Fibroblast of the conjunctiva (primary cell): Measurements from ENCODE around the gene TMEM135.
"Not testable (repeated sequence)": the region's sequence is repeated elsewhere in the genome, so short reads cannot be mapped to it uniquely, and the experiment has no call there.

Experiments used
- DNase-seq: peaks from one replicate; pipeline ENCODE4 v3.0.0-alpha.2; 2010; ENCODE audit warnings: low read depth

TMEM135 gene

DNA sequence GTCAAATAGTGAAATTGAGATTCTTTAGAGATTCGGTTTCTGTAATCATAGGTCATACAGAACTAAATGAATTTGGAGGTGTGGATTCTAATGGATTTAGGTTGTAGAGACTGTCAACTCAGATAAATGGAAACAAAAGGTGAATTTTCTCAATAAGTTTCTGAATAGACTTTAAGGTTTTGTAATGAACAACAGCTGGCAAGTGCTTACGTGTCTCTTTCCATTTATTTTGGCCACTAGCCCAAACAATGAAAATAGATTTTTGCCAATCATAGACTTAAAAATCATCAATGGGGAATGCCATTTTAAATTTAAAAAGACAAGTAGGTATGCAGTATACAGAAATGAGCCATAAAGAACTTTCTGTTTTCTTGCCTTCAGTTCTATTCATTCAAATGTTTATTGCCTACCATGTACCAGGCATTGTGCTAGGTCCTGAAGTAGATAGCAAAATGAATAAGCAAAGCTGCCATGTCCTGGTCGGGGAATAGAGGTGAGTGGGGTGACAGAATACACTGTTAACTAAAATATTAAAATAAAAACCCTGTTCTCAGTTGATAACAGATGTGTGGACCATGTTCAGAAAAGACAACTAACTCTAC, 16.9 kb upstream of the TMEM135 start:
- DNase-seq, result no peak

DNA sequence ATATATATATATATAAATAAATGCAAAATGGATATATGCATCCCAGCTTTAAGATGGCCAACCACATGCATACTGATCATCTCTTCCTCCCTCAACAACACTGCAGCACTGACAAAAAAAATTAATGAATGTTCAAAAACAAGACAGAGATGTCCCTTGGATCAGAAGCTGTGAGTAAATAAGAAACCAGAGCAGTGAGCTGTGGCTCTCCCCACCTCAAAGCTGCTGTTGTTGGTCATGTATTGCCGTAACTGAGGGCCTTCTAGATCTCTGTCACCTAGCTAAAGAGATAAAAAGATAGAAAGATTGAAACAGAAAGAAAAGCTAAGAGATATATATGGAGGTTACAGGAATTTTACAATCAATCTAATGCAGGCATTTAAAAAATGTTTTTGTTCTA, 15.5 kb upstream of the TMEM135 start:
- no peak for DNase-seq

DNA sequence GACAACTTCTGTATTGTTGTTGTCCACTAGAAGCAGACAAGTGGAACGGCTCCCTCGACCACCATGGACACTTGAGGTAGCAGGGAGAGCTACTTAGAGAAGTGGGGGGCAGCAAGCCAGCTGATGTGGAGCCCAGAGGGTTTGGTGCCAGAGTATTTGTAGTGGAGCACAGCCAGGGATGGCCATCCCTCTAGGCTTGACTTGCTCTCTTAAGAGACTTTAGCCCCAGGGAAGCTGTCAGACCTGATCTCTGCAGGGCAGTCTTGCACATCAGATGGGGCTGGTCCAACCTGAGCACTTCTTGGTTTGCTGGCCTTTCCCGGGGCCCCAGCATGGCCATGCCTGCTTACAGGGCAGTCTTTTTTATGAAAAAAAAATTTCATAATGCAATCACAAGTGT, 15.0 kb upstream of the TMEM135 start:
- DNase-seq, result no peak

DNA sequence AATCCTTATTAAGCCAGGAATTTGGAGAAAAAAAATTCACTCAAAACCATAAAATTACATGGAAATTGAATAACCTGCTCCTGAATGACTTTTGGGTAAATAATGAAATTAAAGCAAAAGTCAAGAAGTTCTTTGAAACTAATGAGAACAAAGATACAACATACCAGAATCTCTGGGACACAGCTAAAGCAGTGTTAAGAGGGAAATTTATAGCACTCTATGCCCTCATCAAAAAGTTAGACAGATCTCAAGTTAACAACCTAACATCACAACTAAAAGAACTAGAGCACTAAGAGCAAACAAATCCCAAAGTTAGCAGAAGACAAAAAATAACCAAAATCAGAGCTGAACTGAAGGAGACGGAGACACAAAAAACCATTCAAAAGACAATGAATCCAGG, 11.3 kb upstream of the TMEM135 start:
- not testable (repeated sequence) for DNase-seq

DNA sequence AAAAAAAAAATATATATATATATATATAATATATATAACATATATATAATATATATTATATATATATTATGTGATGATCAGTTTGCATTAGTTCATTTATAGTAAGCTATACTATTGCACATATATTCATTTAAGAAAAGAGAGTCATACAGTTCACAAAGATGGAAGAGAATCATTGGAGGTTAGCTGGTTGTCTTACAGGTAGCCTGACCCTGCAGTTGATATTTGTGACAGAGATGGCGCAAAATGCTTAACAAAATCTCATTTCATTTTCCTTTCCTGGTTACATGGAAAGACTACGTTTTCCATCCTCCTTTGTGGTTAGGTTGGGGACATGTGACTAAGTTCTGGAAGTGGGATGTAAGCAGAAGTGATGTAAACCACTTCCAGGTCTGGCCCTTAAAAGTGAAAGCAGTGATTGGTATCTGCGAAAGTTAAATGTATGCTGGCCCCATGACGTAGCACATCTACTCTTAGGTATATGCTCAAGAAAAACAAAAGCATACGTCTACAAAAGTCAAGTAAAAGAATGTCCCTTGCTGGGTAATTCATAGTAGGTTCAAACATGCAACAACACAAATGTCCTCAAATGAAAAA, 7.2 kb upstream of the TMEM135 start:
- DNase-seq, result no peak

DNA sequence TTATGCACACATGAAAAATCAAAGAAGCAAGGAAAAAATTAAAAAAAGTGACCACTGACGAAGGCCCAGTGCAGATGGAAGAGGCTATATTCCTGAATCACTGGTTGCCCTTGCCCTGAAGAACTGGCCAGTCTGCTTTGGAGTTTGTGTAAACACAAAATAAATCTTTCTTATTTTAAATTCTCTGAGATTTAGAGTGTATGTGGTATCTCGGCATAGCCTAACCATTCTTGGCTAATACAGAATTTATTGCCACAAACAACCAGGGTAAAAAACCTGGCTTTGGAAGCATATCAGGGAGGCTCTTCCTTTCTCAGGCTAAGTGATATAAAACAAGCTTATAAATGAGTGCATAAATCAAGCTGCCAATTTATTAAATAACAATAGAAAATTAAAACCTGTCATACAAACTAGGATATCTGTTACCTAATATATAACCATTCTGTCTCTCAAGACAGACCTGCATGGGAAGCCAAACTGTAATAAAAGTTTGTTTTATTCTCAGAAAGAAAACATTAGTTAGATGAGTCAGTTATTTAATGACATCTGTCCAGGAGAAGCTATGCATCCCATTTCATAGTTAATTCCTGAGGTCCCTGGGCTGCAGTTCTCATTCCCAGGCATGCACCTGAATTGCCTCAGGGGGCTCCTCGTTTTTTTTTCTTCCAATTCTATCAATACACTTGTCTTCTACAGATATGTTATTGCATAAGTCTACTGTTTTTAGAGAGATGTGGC, 6.1 kb upstream of the TMEM135 start:
- DNase-seq, result no peak

DNA sequence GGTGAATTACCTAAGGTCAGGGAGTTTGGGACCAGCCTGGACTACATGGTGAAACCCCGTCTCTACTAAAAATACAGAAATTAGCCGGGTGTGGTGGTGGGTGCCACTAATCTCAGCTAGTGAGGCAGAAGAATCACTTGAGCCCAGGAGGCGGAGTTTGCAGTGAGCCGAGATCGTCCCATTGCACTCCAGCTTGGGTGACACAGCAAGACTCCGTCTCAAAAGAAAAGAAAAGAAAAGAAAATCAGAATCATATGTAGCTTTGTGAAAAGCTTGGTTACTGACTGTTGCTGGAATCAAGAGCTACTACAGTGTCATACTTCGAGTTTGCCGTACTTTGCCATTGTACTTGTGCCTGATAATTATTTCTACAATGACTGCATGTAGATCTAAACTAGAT, 4.2 kb upstream of the TMEM135 start:
- no peak for DNase-seq

DNA sequence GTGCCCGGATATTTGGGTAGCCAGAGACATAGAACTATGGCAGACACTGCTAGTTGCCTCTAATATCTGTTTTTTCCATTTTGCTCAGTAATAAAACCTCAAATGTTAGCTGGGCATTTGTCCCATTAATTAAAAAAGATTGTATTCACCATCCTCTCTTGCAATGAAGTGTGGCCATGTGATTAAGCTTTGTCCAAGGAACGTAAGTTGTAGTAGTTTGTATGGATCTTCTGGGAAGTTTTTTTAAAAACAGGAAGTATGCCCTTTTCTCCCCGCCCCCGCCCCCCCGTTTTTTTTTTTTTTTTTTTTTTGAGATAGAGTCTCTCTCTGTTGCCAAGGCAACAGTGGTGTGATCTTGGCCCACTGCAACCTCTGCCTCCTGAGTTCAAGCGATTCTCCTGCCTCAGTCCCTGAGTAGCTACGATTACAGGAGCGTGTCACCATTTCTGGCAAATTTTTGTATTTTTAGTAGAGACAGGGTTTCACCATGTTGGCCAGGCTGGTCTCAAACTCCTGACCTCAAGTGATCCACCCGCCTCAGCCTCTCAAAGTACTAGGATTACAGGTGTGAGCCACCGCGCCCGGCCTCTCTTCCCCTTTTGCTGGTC, 1.7 kb upstream of the TMEM135 start:
- DNase-seq, result no peak

DNA sequence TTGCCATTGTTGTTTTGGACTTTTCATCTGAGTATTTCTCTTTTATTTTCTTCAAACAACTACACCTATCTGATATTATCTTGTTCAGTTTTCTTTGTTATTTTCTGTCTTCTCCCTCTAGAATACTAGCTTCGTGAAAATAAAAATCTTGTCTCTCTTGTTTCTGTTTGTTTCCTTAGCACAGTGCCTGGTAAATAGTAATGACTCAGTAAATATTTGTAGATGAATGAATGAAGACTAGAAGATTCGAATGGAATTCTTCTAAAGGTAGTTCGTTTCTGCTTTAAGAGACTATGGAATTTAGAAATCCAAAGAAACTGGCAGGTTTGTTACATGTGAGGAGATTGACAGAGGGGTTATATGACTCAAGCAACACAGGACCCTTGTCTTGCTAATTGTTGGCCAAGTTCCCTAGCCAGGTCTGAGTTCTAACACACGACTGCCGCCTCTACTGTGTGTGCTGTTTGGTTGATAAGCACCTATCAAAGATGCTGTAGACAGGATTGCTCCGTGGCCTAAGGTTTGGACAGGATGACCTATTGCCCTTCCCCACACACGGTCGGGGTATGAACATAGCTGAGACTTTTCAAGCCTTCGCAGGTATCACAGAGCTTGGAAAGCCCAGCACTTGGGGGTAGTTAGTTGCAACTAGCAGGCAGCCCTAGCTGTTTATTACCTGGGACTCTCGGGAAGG, 831 bp upstream of the TMEM135 start:
- DNase-seq, result no peak

DNA sequence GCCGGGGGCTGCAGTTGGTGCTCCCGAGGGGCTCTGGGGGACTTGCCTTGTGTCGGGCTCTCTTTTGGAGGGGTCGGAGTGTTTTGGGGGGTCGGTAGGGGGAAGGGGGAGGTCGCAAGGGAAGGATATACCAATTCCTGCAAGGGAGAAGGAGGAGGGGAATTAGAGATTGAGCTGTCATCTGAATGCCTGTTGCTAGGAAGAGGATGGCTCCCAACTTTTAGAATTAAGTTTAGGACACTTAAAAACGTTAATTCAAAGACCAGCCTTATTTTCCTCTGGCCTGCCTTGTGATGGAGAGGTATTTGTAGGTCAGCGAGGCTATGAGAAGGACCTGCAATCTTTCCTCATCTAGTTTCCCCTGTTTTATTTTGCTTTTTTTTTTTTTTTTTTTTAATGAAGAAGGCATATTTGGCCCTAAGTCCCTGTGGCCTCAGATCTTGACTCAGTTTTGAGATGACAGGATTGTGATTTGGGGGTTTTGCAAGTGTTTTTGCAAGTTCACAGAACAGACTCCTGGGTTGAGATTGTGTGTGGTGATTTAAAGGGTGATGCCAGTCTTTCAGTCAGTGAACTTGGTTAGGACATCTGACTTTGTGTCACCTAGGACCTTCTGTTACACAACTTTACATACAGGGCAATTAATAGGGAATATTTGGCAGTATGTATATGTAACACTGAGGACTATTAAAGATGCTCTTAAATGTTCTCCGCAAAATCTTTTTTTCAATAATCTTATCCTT, 672 bp downstream of the TMEM135 start:
- no peak for DNase-seq

DNA sequence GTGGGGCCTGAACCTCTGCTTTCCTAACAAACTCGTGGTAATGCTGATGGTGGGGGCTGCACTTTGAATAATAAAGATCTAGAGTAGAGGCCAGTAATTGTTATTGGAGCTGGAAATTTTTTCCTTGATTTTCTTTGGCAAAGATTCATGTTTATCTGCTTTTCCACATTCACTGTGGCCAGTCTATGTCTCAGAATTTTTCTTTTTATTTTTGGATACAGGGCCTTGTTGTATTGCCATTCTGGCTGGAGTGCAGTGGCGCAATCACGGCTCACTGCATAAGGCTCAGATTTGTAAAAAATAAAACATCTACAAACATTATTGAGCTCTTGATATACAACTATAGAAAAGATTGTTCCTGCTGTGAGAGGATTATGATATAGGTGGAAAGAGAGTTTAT, 1.6 kb downstream of the TMEM135 start:
- DNase-seq, result no peak

DNA sequence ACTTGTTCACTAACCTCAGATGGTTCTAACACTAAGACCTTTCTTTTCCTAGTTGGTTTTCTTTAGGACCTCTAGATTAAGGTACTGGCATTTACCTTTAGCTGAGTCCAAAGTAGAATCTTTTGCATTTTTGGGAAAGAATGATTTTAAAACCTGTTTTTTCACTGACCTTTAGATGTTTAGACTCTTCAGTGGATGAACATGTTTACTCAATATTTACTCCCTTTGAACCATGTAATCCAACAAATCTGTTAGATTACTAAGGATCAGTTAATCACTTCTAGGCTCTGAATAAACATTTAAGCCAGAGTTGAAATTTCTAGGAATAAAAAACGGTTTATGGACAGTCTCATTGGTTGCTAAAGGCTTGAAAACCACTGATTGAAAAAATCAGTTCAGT, 6.2 kb downstream of the TMEM135 start:
- DNase-seq, result no peak

DNA sequence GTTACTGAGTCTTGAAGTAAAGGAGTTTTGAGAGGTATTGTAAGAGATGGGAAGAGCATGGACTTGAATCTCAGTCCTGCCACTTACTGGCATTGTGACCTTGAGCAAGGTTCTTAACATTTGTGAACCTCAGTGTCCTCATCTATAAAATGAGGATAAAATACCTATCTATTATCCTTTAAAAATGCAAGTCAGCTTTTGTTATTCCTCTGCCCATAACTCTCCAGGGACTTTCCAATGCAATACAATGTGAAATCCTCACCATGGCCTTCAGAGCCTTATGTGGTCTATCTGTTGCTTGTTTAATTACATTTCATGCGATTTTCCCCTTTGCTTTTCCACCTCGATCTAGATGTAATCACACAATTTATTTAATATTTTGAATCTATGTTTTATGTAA, 9.1 kb downstream of the TMEM135 start:
- DNase-seq, result no peak

DNA sequence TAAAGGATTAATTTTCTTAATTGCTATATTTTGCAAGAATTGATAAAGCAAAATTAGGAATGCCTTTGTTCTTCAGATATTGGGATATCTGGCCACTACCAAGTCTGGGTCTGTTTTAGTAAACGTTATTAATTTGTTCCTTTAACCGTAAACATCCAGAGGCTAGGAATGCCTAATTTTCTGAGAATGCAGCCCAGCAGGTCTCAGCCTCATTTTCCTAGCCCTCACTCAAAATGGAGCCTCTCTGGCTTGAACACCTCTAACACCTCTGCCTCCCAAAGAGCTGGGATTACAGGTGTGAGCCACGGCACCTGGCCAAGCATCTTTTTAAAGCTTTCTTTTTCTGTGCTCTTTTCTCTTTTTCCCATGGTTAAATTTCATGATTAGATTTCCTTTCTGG, 18.4 kb downstream of the TMEM135 start:
- no peak for DNase-seq

DNA sequence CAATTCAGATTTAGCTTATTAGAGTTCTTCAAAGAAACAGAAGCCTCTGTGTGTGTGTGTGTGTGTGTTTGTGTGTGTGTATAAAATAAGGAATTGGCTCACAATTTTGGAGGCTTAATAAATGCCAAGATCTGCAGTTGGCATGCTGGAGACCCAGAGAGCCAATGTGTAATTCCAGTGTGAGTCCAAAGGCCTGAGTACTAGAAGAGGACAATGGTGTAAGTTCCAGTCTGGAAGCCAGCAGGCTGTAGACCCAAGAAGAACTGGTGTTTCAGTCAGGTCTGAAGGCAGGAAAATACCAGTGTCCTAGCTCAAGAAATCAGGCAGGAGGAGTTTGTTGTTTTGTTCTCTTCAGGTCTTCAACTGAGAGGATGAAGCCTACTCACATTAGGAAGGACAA, 20.0 kb downstream of the TMEM135 start:
- no peak for DNase-seq

DNA sequence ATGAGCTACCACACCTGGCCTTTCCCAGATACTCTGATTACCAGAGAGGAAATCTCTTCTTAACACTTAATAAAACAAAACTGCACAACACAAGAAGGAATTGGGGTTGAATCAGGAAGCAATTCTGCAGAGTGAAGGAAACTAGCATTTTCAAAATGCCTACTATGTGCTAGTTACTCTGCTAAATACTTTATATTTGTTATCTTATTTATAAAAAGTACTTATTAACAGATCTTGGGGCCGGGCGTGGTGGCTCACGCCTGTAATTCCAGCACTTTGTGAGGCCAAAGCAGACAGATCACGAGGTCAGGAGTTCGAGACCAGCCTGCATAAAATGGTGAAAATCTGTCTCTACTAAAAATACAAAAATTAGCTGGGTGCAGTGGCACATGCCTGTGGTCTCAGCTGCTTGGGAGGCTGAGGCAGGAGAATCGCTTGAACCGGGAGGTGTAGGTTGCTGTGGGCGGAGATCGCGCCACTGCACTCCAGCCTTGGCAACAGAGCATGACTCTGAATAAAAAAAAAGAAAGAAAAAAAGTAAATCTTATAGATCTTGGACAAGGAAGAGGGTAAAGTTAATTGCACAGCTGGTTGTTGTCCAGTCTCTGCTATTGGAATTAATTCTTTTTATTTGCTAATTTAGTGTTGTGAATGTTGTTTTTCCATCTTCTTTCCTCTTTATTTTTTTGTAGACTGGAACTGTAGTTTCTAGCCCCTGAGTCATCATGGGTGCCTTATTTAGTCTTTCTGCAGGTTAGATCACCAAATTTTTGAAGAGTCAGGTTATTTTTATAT, 22.1 kb downstream of the TMEM135 start:
- DNase-seq, result no peak

DNA sequence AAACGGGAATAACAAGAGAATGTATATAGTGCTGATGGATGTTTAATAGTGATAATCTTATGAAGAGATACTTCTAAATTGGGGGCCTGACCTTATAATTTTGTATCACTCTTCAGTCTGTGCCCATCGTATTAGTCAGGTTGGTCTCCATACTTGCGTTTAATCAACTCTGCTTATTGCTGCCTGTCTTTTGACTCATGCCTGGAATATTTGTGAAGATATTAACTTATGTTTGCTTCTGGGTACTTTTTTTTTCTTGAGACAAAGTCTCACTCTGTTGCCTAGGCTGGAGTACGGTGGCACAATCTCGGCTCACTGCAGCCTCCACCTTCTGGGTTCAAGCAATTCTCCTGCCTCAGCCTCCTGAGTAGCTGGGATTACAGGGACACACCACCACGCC, 24.0 kb downstream of the TMEM135 start:
- no peak for DNase-seq

DNA sequence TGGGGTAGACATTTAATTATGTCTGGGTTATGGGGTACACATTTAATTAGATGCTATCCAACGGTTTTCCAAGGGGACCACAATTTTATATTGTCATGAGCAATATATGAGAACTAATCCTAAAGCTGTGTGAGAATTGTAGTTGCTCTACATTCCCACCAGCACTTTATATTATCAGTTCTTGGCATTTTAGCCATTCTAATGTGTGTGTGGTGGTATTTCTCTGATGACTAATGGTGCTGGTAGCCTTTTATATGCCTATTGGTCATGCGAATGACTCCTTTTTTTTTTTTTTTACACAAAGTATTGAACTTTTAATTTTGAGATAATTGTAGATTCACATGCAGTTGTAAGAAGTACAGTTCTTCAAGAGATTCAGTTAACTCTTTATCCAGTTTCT, 26.2 kb downstream of the TMEM135 start:
- no peak for DNase-seq

DNA sequence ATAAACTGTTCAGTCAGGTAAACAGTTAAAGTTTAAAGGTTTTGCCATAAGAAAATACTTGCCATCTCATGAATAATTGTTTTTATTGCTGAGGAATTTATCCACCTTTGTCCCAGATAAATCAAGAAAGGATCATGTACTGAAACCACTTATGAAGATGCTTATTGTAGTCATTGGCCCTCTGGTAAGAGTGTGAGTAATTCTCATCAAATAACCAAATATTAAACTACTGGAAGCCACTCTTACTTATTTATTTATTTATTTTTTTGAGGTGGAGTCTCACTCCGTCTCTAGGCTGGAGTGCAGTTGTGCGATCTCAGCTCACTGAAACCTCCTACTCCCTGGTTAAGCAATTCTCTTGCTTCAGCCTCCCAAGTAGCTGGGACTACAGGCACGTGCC, 35.1 kb downstream of the TMEM135 start:
- no peak for DNase-seq

DNA sequence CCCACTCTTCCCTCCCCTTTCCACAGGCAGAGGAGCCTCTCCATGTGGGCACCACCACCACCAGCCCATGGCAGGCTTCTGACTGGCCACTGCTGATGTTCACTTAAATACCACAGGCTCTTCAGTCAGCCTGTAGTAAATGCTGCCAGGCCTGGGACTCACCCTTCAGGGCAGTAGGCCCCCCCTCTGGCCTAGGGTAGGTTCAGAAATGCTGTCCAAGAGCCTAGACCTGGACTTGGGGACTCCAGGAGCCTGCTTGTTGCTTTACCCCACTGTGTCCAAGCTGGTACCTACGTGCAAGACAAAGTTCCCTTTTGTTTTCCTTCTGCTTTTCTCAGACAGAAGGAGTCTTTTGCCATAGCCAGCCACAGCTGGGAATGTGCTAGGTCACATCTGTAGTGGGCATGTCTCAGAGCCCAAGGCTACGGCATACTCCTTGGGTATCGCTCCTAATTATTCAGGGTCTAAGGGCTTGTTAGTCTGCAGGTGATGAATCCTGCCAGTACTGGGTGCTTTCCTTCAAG, 38.6 kb downstream of the TMEM135 start:
- no peak for DNase-seq

DNA sequence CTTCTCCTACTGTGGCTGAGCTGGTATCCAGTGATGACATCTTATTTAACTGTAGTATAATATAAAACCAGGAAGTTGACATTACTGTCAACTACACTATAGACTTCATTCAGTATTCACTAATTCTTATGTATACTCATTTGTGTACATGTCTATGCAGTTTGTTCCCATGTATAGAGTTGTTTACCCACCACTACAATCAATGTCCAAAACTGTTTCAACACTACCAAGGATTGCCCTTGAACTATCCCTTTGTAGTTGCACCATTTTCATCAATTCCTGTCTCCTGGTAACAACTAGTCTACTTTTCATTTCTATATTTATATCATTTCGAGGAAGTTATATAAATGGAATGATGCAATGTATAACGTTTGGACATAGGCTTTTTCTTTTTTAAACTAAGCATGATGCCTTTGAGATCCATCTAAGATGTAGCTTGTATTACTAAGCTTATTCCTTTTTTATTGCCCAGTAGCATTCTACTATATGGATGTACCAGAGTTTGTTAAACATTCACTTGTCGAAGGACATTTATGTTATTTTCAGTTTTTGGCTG, 39.2 kb downstream of the TMEM135 start:
- no peak for DNase-seq
